GM15510 (cell line): ENCODE measurements around the gene FRAS1.

Experiments
- POLR2A ChIP-seq: IDR thresholded peaks from 3 replicates; pipeline ENCODE4 v1.6.1; 2011; ENCODE audit warnings: borderline replicate concordance; ENCODE audit not compliant: insufficient read length; ENCODE audit errors: extremely low read depth

FRAS1 gene

GRCh38 chr4:78166622-78167021, 109.5 kb downstream of the FRAS1 start:
- no peak for TF ChIP-seq POLR2A

- no peak for TF ChIP-seq POLR2A
Observed at GRCh38 chr4:78167510-78167909, 110.4 kb downstream of the FRAS1 start.

GRCh38 chr4:78168029-78168428, 110.9 kb downstream of the FRAS1 start:
- no peak for TF ChIP-seq POLR2A

DNA sequence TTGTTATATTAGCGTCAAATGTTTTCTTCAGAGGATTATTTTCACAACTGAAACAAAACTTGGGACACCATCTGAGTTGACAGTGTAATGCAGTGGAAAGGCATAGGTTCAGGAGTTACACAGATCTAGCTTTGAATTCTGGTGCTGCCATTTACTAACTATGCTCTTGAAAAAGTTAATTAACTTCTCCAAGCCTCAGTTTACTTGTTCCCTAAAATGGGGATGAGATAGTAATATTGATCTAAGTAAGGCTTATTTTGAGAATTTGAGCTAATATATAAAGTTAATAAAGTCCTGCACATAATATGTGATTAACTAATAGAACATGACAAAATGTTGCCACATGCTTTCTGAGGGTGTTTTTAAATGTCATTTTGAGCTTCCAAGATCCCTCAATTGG, 112.6 kb downstream of the FRAS1 start:
- no peak for TF ChIP-seq POLR2A

DNA sequence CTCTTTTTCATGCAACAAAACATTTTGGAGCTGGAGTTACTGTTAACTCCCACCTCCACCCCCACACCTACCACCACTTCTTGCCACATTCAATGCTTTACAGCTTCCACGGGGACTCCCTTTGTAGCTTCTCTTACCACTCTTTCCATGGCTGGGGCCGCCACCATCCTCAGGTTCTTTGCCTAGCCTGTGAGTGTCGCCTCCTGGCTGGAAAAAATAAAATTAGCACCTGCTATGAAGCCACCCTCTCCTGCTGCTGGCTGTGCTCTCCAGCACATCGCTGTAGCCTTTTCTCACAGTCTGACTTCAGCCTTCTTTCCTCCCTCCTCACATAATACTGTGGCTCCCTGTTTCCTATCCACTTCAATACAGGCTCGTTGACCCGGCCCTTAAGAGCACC, 114.4 kb downstream of the FRAS1 start:
- no peak for TF ChIP-seq POLR2A

DNA sequence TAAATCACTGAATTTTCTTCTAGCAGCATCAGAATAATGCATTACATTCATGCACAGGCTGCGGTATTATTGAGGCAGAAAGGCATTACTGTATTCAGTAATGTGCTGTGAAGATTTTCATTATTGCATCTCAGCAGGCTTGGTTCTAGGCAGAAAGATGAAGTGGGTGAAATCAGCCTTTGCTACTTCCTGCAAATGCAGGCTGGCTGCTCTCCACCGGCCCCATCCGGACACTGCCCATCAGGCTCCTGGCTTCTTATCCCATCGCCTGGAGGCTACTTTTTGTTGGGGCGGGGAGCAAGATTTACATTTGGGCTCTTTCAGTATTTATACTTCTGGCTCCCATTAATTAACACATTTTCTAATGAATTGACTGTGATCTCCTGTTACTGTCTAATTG, 117.8 kb downstream of the FRAS1 start:
- no peak for TF ChIP-seq POLR2A

DNA sequence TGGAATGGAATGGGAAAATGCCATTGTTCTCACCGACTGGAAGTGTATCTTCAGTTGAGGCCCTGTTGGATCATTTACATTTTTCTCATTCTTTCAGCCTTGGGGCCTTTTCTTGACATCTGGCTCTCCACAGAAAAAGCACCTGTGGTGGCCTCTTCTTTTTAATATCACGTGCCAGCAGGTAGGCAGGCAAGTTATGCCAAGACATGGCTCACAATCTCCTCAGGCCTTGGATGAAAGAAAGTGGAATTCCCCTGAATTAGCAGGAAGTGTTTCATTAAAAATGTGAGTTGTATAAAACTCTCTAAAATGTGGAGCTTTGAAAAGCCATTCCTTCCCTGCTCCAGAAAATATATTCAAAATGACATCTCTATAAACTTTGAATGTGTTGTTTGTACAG, 122.1 kb downstream of the FRAS1 start:
- no peak for TF ChIP-seq POLR2A

- TF ChIP-seq POLR2A, result no peak
Observed at GRCh38 chr4:78184584-78184983, 127.5 kb downstream of the FRAS1 start.

DNA sequence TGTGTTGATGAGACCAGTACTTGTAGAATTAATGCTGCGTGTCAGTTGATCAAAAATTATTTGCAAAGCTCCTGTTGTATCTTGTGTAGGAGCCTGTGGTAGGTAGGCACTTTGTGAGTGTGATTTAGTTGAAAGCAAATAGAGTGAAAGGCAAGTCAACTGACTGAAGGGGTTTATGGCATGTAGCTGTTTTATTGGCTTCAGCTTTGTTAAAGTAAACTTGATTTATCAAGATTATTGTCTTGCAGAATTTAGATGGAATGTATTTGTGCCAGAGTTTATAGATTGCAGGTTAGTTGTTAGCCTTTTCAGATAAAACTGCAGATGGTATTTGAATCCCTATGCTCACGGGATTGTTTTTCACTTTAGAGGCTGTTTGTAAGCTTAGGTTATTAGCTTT, 128.0 kb downstream of the FRAS1 start:
- no peak for TF ChIP-seq POLR2A

- TF ChIP-seq POLR2A, result no peak
Observed at GRCh38 chr4:78186597-78187543, 129.7 kb downstream of the FRAS1 start.

GRCh38 chr4:78190068-78190467, 132.9 kb downstream of the FRAS1 start:
- no peak for TF ChIP-seq POLR2A

DNA sequence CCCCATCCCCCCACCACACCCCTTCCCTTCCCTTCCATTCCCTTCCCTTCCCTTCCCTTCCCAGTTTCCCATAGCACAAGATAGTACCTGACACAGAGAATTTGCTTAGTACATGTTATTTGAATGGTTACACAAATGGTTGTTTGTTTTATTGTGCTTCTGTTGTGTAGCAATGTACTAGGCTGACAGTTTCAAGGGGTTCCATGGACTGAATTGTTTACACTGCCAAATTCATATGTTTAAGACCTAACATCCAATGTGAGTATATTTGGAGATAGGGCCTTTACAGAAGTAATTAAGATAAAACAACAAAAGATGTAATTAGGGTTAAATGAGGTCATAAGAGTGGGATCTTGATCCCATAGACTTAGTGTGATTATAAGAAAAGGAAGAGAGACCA, 133.5 kb downstream of the FRAS1 start:
- TF ChIP-seq POLR2A, result no peak

GRCh38 chr4:78197947-78198346, 140.8 kb downstream of the FRAS1 start:
- no peak for TF ChIP-seq POLR2A

DNA sequence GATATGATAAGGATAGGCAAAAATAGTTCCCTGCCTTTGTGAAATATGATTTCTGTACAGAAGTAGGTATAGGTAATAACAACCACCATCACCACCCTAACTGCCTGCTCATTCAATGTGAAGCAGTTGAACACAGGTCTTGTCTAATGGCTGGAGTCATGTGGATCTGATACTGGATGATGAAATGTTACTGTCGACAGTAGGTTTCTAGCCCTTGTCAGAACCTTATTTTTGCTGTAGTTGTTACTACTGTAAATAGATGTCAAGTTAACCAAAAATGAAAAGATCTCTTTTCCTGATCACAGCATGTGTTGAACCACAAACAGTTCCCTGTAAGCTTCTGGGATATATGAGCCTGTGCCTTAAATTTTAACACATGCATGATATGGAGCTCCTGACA, 142.9 kb downstream of the FRAS1 start:
- TF ChIP-seq POLR2A, result no peak

GRCh38 chr4:78200949-78201348, 143.8 kb downstream of the FRAS1 start:
- no peak for TF ChIP-seq POLR2A

DNA sequence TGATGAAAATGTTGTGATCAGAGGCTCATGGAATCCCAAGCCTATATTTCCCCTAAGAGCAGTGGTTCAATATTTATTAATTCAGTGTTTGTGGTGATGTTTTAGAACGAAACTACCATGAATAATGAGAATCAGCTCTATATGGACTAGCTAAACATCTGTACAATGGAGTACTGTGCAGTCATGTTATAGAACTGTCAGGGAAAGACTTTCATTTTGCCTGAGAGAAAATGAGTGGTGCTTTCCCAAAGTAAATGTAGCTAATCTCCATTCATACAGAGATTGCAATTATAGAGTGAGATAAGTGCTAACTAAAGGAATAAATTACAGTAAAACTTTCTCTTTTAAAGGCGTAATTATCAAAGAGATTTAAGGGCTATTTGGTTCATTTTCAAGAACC, 147.1 kb downstream of the FRAS1 start:
- no peak for TF ChIP-seq POLR2A
